Activated naive CD8-positive, alpha-beta T cell treated with anti-CD3 and anti-CD28 coated beads, Interleukin-2, amount 10 ng/mL, durations not matched to agents 7 days and 5 days (primary cell): ENCODE measurements around the gene OXGR1. TPM values are rescaled to one million over a fixed set of nuclear protein-coding genes. Genes with fewer than 3 reads are reported as not detected.
A peak's percentile ranks its signal among the peaks of the same experiment; 100 is the strongest.
"Not testable (repeated sequence)": the region's sequence is repeated elsewhere in the genome, so short reads cannot be mapped to it uniquely, and the experiment has no call there.

Experiments used
- ATAC-seq: fragments of 150-1000 bp; cut with Tn5 transposase; one replicate; pipeline ENCODE4 v1.10.0; 2021; ENCODE audit warnings: low read depth, moderate library complexity
- POLR2A ChIA-PET: fragments of 350-600 bp; sonication (Branson Sonifier 250); formaldehyde crosslinking; loops from one replicate; lab custom pipeline; 2021; ENCODE audit warnings: antibody characterized with exemption; lab: Charles Lee
- DNase-seq: peaks from one replicate; pipeline ENCODE4 v3.0.0; 2021
- H3K27ac Mint-ChIP-seq: one replicate; pipeline ENCODE4 v1.8.0; 2022; ENCODE audit warnings: mild to moderate bottlenecking, mixed read lengths
- H3K27me3 Mint-ChIP-seq: one replicate; pipeline ENCODE4 v1.8.0; 2022; ENCODE audit warnings: mild to moderate bottlenecking, moderate library complexity, mixed read lengths
- H3K36me3 Mint-ChIP-seq: one replicate; pipeline ENCODE4 v1.8.0; 2021; ENCODE audit warnings: mild to moderate bottlenecking, mixed read lengths
- H3K4me1 Mint-ChIP-seq: one replicate; pipeline ENCODE4 v1.8.0; 2021; ENCODE audit warnings: mixed read lengths
- H3K4me3 Mint-ChIP-seq: one replicate; pipeline ENCODE4 v1.8.0; 2022; ENCODE audit warnings: mild to moderate bottlenecking, moderate library complexity, mixed read lengths
- H3K9me3 Mint-ChIP-seq: one replicate; pipeline ENCODE4 v1.8.0; 2021; ENCODE audit warnings: mixed read lengths
- total RNA-seq, 2 experiments: library from RNA; stranded (reverse); gene quantifications; one replicate each; pipeline ENCODE4 v1.2.3, GENCODE V29; 2021

Gene OXGR1
- total RNA-seq, 2 experiments from 2014 or later, result not detected

- no peak overlapping the region for H3K27ac Mint-ChIP-seq
- no peaks in the 10 kb centered on the region for H3K36me3 Mint-ChIP-seq
- POLR2A ChIA-PET, result no interaction called here
- H3K4me1 Mint-ChIP-seq, result no peaks in the 10 kb centered on the region
- ATAC-seq, result no peak
- H3K9me3 Mint-ChIP-seq, result no peaks in the 10 kb centered on the region
- no peak for DNase-seq
- no peak overlapping the region for H3K4me3 Mint-ChIP-seq
- peaks cover 14% of the 10 kb centered on the region for H3K27me3 Mint-ChIP-seq
Measured at GRCh38 chr13:97000295-97000925, 6.1 kb upstream of the OXGR1 start.

GRCh38 chr13:96999091-96999490 is 4.8 kb upstream of the OXGR1 start:
- ATAC-seq (no peak), DNase-seq (no peak)
- no peak overlapping the region for H3K4me3 Mint-ChIP-seq
- peaks cover 23% of the 10 kb centered on the region for H3K27me3 Mint-ChIP-seq
- no peak overlapping the region for H3K27ac Mint-ChIP-seq
- POLR2A ChIA-PET, result no interaction called here
- no peaks in the 10 kb centered on the region for H3K9me3 Mint-ChIP-seq
- no peaks in the 10 kb centered on the region for H3K36me3 Mint-ChIP-seq
- H3K4me1 Mint-ChIP-seq, result peaks cover 4% of the 10 kb centered on the region

- peaks cover 31% of the 10 kb centered on the region for H3K27me3 Mint-ChIP-seq
- no peak overlapping the region for H3K4me3 Mint-ChIP-seq
- H3K9me3 Mint-ChIP-seq, result peaks cover 1% of the 10 kb centered on the region
- no peak for DNase-seq
- no peak overlapping the region for H3K27ac Mint-ChIP-seq
- H3K4me1 Mint-ChIP-seq, result peaks cover 4% of the 10 kb centered on the region
- POLR2A ChIA-PET, result no interaction called here
- no peak for ATAC-seq
- no peaks in the 10 kb centered on the region for H3K36me3 Mint-ChIP-seq
Measured at GRCh38 chr13:96998051-96998450, 3.8 kb upstream of the OXGR1 start.

GRCh38 chr13:96996886-96997285 is 2.6 kb upstream of the OXGR1 start:
- ATAC-seq (no peak), DNase-seq (no peak)
- Mint-ChIP-seq H3K4me3 (no peak overlapping the region), H3K27ac (no peak overlapping the region), H3K36me3 (no peaks in the 10 kb centered on the region), H3K9me3 (peaks cover 1% of the 10 kb centered on the region), H3K4me1 (peaks cover 4% of the 10 kb centered on the region), H3K27me3 (peaks cover 36% of the 10 kb centered on the region)
- POLR2A ChIA-PET, result no interaction called here

- ATAC-seq, result no peak
- Mint-ChIP-seq H3K36me3 (no peaks in the 10 kb centered on the region), H3K4me1 (peaks cover 4% of the 10 kb centered on the region), H3K4me3 (no peak overlapping the region), H3K9me3 (peaks cover 1% of the 10 kb centered on the region), H3K27me3 (peaks cover 32% of the 10 kb centered on the region), H3K27ac (no peak overlapping the region)
- POLR2A ChIA-PET, result no interaction called here
- DNase-seq, result no peak
Measured at GRCh38 chr13:96996107-96996506, 1.8 kb upstream of the OXGR1 start.

DNA sequence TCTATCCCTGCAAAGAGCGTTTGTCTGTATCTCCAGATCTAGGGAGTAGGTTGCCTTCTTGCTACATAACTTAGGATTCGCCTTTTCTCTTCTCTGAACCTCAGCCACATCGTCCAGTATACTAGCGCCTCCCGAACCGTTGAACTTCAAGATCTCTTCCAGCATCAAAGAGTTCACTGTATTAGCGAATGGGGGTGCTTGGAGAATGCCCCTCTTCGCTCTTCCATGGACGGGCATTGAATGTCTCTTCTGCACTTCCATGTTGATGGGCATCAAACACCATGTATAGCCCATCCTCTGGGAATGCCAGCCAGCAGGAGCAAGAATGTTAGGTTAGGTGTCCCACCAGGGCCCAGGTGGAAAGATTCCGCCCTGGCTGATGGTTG is 575 bp upstream of the OXGR1 start:
- Mint-ChIP-seq H3K27me3 (peaks cover 31% of the 10 kb centered on the region), H3K36me3 (no peaks in the 10 kb centered on the region), H3K27ac (no peak overlapping the region), H3K4me3 (no peak overlapping the region), H3K9me3 (peaks cover 1% of the 10 kb centered on the region), H3K4me1 (peaks cover 4% of the 10 kb centered on the region)
- DNase-seq (no peak), ATAC-seq (no peak)
- POLR2A ChIA-PET, result no interaction called here

GRCh38 chr13:96993634-96994016 is 651 bp downstream of the OXGR1 start:
- no peak overlapping the region for H3K4me3 Mint-ChIP-seq
- H3K4me1 Mint-ChIP-seq, result peaks cover 4% of the 10 kb centered on the region
- H3K36me3 Mint-ChIP-seq, result no peaks in the 10 kb centered on the region
- H3K27me3 Mint-ChIP-seq, result peaks cover 31% of the 10 kb centered on the region
- peaks cover 1% of the 10 kb centered on the region for H3K9me3 Mint-ChIP-seq
- no peak overlapping the region for H3K27ac Mint-ChIP-seq
- DNase-seq (no peak), ATAC-seq (no peak)
- POLR2A ChIA-PET, result no interaction called here

- no peak for ATAC-seq
- H3K36me3 Mint-ChIP-seq, result no peaks in the 10 kb centered on the region
- peaks cover 4% of the 10 kb centered on the region for H3K4me1 Mint-ChIP-seq
- H3K9me3 Mint-ChIP-seq, result peaks cover 1% of the 10 kb centered on the region
- POLR2A ChIA-PET, result no interaction called here
- no peak for DNase-seq
- peaks cover 31% of the 10 kb centered on the region for H3K27me3 Mint-ChIP-seq
- H3K27ac Mint-ChIP-seq, result no peak overlapping the region
- no peak overlapping the region for H3K4me3 Mint-ChIP-seq
Measured at GRCh38 chr13:96992633-96993032, 1.6 kb downstream of the OXGR1 start.

DNA sequence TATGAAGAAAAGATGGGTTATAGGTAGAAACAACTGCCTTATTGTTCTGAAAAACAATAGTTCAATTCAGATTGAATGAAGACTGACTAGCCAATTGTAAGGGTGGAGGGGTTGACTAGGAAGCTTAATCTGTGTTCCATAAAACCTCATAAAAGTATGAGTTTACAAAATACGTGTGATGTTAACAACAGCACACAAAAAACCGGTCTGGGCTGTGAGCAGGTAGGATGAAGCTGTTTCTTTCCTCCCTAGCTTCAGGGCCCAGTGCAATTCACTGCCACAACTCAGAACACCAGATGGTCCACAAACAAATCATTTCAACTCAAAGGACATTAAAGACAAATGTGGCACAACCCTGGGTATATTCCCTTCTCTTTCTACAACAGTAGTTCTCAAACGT is 3.2 kb downstream of the OXGR1 start:
- peaks cover 1% of the 10 kb centered on the region for H3K9me3 Mint-ChIP-seq
- H3K36me3 Mint-ChIP-seq, result no peaks in the 10 kb centered on the region
- ATAC-seq (no peak), DNase-seq (no peak)
- POLR2A ChIA-PET, result no interaction called here
- no peak overlapping the region for H3K27ac Mint-ChIP-seq
- H3K27me3 Mint-ChIP-seq, result peaks cover 31% of the 10 kb centered on the region
- H3K4me1 Mint-ChIP-seq, result peaks cover 4% of the 10 kb centered on the region
- no peak overlapping the region for H3K4me3 Mint-ChIP-seq

GRCh38 chr13:96988441-96988840 is 5.8 kb downstream of the OXGR1 start:
- DNase-seq, result no peak
- H3K4me1 Mint-ChIP-seq, result peaks cover 8% of the 10 kb centered on the region
- no peaks in the 10 kb centered on the region for H3K36me3 Mint-ChIP-seq
- POLR2A ChIA-PET, result no interaction called here
- no peak for ATAC-seq
- H3K27me3 Mint-ChIP-seq, result peaks cover 24% of the 10 kb centered on the region
- no peaks in the 10 kb centered on the region for H3K9me3 Mint-ChIP-seq
- H3K27ac Mint-ChIP-seq, result no peak overlapping the region
- H3K4me3 Mint-ChIP-seq, result no peak overlapping the region

DNA sequence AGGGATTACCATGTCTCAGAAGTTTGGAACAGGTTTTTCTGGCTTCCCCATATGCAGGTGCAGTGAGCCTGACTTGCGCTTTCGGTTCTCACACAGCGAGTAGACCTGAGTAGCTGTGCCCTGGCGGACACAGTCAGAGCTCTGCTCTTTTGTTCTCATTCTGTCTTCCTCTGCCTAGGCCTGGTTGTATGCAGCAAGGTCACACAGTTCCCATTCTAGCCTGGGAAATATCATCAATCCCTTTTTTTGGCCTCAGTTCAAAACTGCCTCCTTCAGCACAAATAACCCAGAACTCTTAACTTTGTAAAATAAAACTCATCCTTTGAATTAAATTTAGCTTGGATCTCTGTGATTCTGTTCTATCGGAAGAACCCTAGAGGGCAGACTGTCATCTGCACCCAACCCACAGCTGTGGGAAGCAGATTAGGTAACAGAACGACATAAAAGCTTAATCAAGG is 10.2 kb downstream of the OXGR1 start:
- POLR2A ChIA-PET, result no interaction called here
- Mint-ChIP-seq H3K27me3 (peaks cover 16% of the 10 kb centered on the region), H3K9me3 (peaks cover 4% of the 10 kb centered on the region), H3K36me3 (no peaks in the 10 kb centered on the region), H3K27ac (no peak overlapping the region), H3K4me3 (peak overlapping the region; percentile 64), H3K4me1 (peaks cover 12% of the 10 kb centered on the region)
- DNase-seq (no peak), ATAC-seq (peak; percentile 99)

DNA sequence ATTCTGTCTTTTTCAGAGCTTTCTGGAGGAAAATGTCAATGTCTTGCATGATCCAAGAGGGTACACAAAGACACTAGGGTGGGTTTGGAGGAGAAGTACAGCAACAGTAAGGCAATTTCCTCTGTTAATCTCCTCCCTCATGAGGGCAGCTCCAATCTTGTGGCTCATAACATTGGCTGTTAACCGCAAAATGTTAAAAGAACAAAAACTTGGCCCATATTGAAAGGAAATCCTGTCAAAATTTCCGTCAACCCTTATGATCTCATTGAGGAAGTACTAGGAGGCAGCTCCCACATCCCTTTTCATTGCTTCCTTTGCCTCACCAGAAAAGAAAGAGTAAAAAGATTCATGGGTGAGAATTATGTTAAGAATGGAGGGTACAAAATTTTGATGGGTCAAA is 11.6 kb downstream of the OXGR1 start:
- Mint-ChIP-seq H3K4me1 (peaks cover 12% of the 10 kb centered on the region), H3K27ac (no peak overlapping the region), H3K27me3 (peaks cover 16% of the 10 kb centered on the region), H3K4me3 (no peak overlapping the region), H3K36me3 (no peaks in the 10 kb centered on the region), H3K9me3 (peaks cover 4% of the 10 kb centered on the region)
- POLR2A ChIA-PET, result no interaction called here
- DNase-seq (no peak), ATAC-seq (no peak)

DNA sequence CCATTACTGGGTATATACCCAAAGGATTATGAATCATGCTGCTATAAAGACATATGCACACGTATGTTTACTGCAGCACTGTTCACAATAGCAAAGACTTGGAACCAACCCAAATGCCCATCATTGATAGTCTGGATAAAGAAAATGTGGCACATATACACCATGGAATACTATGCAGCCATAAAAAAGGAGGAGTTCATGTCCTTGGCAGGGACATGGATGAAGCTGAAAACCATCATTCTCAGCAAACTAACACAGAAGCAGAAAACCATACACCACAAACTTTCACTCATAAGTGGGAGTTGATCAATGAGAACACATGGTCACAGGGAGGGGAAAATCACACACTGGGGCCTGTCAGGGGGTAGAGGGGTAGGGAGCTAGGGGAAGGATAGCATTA is 14.4 kb downstream of the OXGR1 start:
- H3K4me3 Mint-ChIP-seq, H3K36me3 Mint-ChIP-seq, POLR2A ChIA-PET, DNase-seq, ATAC-seq, H3K9me3 Mint-ChIP-seq, H3K27ac Mint-ChIP-seq: not testable (repeated sequence)
- H3K4me1 Mint-ChIP-seq, result peaks cover 12% of the 10 kb centered on the region
- peaks cover 16% of the 10 kb centered on the region for H3K27me3 Mint-ChIP-seq

- no peaks in the 10 kb centered on the region for H3K4me1 Mint-ChIP-seq
- no peak for ATAC-seq
- H3K9me3 Mint-ChIP-seq, result peaks cover 12% of the 10 kb centered on the region
- no peaks in the 10 kb centered on the region for H3K36me3 Mint-ChIP-seq
- no peaks in the 10 kb centered on the region for H3K27me3 Mint-ChIP-seq
- no peak overlapping the region for H3K27ac Mint-ChIP-seq
- POLR2A ChIA-PET, result no interaction called here
- DNase-seq, result no peak
- no peak overlapping the region for H3K4me3 Mint-ChIP-seq
Measured at GRCh38 chr13:96968027-96968426, 26.2 kb downstream of the OXGR1 start.
